ENCODE data around the gene CYP1B1. TPM values are rescaled to one million over a fixed set of nuclear protein-coding genes. Genes with fewer than 3 reads are reported as not detected.

CYP1B1 gene
- total RNA-seq, 2 donors from 2014 or later = 27.1 to 83.0 TPM

DNA sequence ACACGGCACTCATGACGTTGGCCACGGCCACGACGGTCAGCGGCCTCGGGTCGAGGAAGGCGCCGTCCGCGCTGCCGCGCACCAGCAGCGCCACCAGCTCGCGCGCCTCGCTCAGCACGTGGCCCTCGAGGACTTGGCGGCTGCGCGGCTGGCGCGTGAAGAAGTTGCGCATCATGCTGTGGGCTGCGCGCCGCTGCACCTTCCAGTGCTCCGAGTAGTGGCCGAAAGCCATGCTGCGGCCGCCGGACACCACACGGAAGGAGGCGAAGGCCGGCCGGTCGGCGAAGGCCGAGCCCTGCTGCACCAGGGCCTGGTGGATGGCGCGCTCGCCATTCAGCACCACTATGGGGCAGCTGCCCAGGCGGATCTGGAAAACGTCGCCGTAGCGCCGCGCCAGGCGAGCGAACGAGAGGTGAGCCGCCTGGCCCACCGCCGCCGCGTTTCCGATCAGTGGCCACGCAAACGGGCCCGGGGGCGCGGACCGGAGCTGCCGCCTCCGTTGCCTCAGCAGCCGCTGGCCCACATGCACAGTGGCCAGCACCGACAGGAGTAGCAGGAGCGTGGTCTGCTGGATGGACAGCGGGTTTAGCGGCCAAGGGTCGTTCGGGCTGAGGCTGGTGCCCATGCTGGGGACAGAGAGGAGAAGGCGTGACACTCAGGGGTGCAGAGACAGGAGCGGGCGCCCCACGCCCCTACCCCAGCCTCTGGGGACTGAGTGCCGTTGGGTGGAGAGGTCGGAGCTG lies 1.0 kb downstream of the CYP1B1 start:
- peaks cover 14% of the 10 kb centered on the region for H3K27me3 ChIP-seq (replicated peaks; ENCODE audit: insufficient read depth)
- H3K36me3 ChIP-seq = no peaks in the 10 kb centered on the region
- TF ChIP-seq, protein P1, sequence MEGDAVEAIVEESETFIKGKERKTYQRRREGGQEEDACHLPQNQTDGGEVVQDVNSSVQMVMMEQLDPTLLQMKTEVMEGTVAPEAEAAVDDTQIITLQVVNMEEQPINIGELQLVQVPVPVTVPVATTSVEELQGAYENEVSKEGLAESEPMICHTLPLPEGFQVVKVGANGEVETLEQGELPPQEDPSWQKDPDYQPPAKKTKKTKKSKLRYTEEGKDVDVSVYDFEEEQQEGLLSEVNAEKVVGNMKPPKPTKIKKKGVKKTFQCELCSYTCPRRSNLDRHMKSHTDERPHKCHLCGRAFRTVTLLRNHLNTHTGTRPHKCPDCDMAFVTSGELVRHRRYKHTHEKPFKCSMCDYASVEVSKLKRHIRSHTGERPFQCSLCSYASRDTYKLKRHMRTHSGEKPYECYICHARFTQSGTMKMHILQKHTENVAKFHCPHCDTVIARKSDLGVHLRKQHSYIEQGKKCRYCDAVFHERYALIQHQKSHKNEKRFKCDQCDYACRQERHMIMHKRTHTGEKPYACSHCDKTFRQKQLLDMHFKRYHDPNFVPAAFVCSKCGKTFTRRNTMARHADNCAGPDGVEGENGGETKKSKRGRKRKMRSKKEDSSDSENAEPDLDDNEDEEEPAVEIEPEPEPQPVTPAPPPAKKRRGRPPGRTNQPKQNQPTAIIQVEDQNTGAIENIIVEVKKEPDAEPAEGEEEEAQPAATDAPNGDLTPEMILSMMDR (IDR thresholded peaks at IDR 0.05) = no peak
- no peak overlapping the region for H3K27ac ChIP-seq
- DNase-seq (ENCODE audit: low spot score) = no peak
- H3K9me3 ChIP-seq = no peaks in the 10 kb centered on the region
- peak overlapping the region; percentile 80 for H3K4me3 ChIP-seq
- H3K4me1 ChIP-seq (ENCODE audit: control insufficient read depth in 1 of 2, low read depth in 2 of 2) = peaks cover 3 to 37% of the 10 kb centered on the region in 2 donors
- ATAC-seq (ENCODE audit: insufficient number of reproducible peaks, low FRiP score, low read depth) = no peak

DNA sequence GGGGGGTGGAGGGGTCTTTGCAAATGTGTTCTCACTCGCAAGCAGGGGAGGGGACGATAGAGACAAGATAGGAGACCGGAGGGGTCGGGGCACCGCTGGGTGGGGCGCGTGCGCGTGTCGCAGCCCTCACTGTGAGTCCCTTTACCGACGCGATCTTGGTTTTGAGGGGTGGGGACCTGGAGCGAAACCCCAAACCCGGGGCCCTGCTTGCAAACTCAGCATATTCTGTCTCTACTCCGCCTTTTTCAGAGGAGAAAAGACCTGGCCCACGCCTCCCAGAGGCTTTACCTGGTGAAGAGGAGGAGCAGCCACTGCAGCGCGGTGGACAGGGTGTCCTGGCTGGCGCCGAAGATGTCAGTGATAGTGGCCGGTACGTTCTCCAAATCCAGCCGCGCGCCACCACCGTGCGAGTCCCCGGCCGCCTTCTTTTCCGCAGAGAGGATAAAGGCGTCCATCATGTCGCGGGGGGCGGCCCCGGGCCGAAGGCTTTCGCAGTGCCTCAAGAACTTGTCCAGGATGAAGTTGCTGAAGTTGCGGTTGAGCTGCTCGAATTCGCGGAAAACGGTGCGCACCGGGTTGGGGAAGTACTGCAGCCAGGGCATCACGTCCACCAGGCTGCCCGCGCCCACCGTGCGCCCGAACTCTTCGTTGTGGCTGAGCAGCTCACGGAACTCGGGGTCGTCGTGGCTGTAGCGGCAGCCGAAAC lies 1.7 kb downstream of the CYP1B1 start:
- Histone ChIP-seq H3K4me1 (ENCODE audit: control insufficient read depth in 1 of 2, low read depth in 2 of 2) (peaks cover 3 to 37% of the 10 kb centered on the region in 2 donors), H3K4me3 (peak overlapping the region; percentile 80), H3K27me3 (replicated peaks; ENCODE audit: insufficient read depth) (peaks cover 14% of the 10 kb centered on the region), H3K9me3 (no peaks in the 10 kb centered on the region), H3K27ac (no peak overlapping the region), H3K36me3 (no peaks in the 10 kb centered on the region)
- ATAC-seq (ENCODE audit: insufficient number of reproducible peaks, low FRiP score, low read depth) (no peak), DNase-seq (ENCODE audit: low spot score) (no peak)
- TF ChIP-seq, protein P1 (IDR thresholded peaks at IDR 0.05) = no peak

GRCh38 chr2:38073211-38074057 lies 2.5 kb downstream of the CYP1B1 start:
- TF ChIP-seq, protein P1 (IDR thresholded peaks at IDR 0.05) = no peak
- no peaks in the 10 kb centered on the region for H3K36me3 ChIP-seq
- H3K27ac ChIP-seq = no peak overlapping the region
- DNase-seq (ENCODE audit: low spot score) = no peak
- H3K4me1 ChIP-seq (ENCODE audit: control insufficient read depth in 1 of 2, low read depth in 2 of 2) = peaks cover 3 to 37% of the 10 kb centered on the region in 2 donors
- H3K9me3 ChIP-seq = no peaks in the 10 kb centered on the region
- peak overlapping the region; percentile 80 for H3K4me3 ChIP-seq
- no peak for ATAC-seq (ENCODE audit: insufficient number of reproducible peaks, low FRiP score, low read depth)
- H3K27me3 ChIP-seq (replicated peaks; ENCODE audit: insufficient read depth) = peaks cover 14% of the 10 kb centered on the region

GRCh38 chr2:38070438-38070837 lies 5.5 kb downstream of the CYP1B1 start:
- H3K27ac ChIP-seq = no peak overlapping the region
- no peaks in the 10 kb centered on the region for H3K9me3 ChIP-seq
- H3K4me3 ChIP-seq = no peak overlapping the region
- no peak for ATAC-seq (ENCODE audit: insufficient number of reproducible peaks, low FRiP score, low read depth)
- DNase-seq (ENCODE audit: low spot score) = no peak
- peaks cover 0 to 16% of the 10 kb centered on the region in 2 donors for H3K4me1 ChIP-seq (ENCODE audit: control insufficient read depth in 1 of 2, low read depth in 2 of 2)
- TF ChIP-seq, protein P1 (IDR thresholded peaks at IDR 0.05) = no peak
- H3K27me3 ChIP-seq (replicated peaks; ENCODE audit: insufficient read depth) = peaks cover 14% of the 10 kb centered on the region
- no peaks in the 10 kb centered on the region for H3K36me3 ChIP-seq

GRCh38 chr2:38068234-38068633 lies 7.7 kb downstream of the CYP1B1 start:
- Histone ChIP-seq H3K36me3 (no peaks in the 10 kb centered on the region), H3K27ac (no peak overlapping the region), H3K27me3 (replicated peaks; ENCODE audit: insufficient read depth) (no peaks in the 10 kb centered on the region), H3K4me1 (ENCODE audit: control insufficient read depth in 1 of 2, low read depth in 2 of 2) (no peaks in the 10 kb centered on the region), H3K4me3 (no peak overlapping the region), H3K9me3 (no peaks in the 10 kb centered on the region)
- no peak for ATAC-seq (ENCODE audit: insufficient number of reproducible peaks, low FRiP score, low read depth)
- TF ChIP-seq, protein P1 (IDR thresholded peaks at IDR 0.05) = no peak
- DNase-seq (ENCODE audit: low spot score) = no peak

Data from thoracic aorta (tissue), 2 donors.